OCI-LY3 (cell line): ENCODE results near the gene KBTBD13.

Source experiments
- CTCF ChIP-seq: fragments of 200-600, 300-600 bp; sonication (generic); IDR thresholded peaks from 2 replicates; pipeline ENCODE4 v1.5.1; 2014; ENCODE audit warnings: antibody characterized with exemption, low read length, low read depth
- EZH2phosphoT487 ChIP-seq: fragments of 200-600 bp; shearing (Covaris generic); IDR thresholded peaks from 2 replicates; pipeline ENCODE4 v1.6.1; 2018; ENCODE audit warnings: antibody characterized with exemption, mixed run types, low read depth

- TF ChIP-seq CTCF = peak; percentile 87
- no peak for TF ChIP-seq EZH2phosphoT487
Observed at GRCh38 chr15:65032801-65033537, 43.6 kb upstream of the KBTBD13 start.
